ENCODE results near the gene TOPBP1.
A peak's percentile ranks its signal among the peaks of the same experiment; 100 is the strongest.
"Not testable (repeated sequence)": the region's sequence is repeated elsewhere in the genome, so short reads cannot be mapped to it uniquely, and the experiment has no call there.

The TOPBP1 gene
- 31.8 to 129 (median 80.2) reads per million in 17 experiments for total RNA-seq

- DNase-seq: peak; percentile 85 to 90 (median 87)
Measured at GRCh38 chr3:133661454-133662277, at the start of gene TOPBP1. TOPBP1 (minus strand) TSS chr3:133661941; CDS start chr3:133661127, 814 bp downstream.

GRCh38 chr3:133711013-133711412, 49.3 kb upstream of the TOPBP1 start:
- no peak for DNase-seq

- peak; percentile 9 to 43 (median 40) for DNase-seq
Measured at GRCh38 chr3:133709139-133709750, 47.5 kb upstream of the TOPBP1 start.

DNA sequence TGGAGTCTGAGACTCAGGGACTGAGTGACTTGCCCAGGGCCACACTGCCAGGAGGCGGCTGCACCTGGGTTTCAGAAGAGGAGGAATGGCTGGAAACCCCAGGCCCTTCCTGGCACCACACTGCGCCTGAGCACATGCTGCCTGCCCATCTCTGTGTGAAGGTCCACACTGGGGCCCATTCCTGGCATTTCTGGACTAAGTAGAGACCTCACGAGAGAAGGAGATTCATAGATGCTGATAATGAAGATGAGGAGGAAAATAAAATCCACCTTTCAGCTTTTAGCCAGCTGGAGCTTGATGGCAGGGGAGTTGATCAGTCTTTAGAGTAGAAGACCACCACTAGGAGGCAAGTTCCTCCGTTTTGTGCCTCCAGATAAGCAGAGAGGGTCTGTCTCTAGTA, 44.3 kb upstream of the TOPBP1 start:
- DNase-seq: no peak

GRCh38 chr3:133703915-133704314, 42.2 kb upstream of the TOPBP1 start:
- DNase-seq: no peak

DNA sequence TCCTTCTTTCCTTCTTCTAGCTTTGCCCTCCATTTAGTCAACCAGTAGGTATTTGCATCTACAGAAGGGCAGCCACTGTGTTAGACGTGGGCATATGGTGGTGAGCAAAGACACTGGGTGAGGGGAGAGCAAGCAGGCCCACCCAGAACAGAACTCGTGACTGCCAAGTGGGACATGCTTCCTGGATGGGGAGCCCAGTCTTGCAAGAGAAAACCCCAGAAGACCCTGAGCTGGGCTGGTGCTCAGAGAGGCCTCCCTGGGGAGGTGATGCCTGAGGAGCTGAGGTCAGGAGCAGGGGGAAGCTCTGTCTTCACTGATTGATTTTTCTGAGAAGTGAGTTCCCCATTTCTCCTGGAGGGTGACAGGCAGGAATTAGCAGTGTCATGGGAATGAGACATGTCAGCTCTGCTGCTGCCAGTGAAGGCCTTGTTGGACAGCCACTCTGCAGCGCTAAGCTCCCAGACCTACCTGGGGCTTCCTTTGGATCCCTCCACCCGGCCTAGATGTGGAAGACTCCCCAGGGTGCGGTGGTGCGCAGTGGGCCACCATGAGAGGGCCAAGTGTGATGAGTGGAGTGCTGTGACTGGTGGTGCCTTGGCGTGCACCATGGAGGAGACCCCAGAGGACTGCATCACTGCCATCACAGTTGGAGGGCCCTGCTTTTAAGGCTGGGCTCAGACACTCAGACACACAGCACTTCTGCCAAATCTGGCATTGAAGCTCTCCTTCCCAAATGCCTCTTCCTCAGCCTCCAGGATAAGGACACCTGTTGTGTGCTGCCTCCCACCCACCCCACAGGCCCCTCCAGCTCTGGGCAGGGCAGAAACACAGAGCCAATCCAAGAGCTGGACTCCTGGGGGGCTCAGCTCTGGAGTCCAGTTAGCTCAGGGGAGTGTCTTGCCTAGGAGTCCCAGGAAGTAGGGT, 40.0 kb upstream of the TOPBP1 start:
- DNase-seq: no peak

GRCh38 chr3:133700351-133700750, 38.6 kb upstream of the TOPBP1 start:
- DNase-seq: no peak

GRCh38 chr3:133699903-133700302, 38.2 kb upstream of the TOPBP1 start:
- DNase-seq: no peak

- DNase-seq: no peak
Measured at GRCh38 chr3:133699467-133699866, 37.7 kb upstream of the TOPBP1 start.

GRCh38 chr3:133697960-133698359, 36.2 kb upstream of the TOPBP1 start:
- no peak for DNase-seq

DNA sequence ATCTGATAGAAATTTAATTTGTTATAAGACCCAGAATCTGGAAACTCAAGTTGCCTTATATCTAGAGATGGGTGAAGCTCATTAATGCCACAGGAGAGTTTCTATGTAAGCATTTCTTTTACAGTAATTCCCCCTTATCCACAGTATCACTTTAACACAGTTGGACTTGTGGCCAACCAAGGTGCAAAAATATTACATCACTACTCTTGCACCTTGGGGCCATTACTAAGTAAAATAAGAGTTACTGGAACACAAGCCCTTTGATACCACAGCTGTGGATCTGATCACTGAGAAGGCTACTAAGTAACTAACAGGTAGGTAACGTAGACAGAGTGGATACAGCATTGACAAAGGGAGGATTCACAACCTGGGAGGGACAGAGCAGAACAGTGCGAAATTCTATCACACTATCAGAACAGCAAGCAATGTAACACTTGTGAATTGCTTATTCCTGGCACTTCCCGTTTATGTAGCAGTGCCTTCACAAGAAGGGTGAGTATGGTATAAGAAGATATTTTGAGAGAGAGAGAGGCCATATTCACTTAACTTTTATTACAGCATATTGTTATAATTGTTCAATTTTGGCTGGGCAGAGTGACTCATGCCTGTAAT, 33.9 kb upstream of the TOPBP1 start:
- DNase-seq: no peak

- DNase-seq: no peak
Measured at GRCh38 chr3:133694288-133695268, 32.8 kb upstream of the TOPBP1 start.

- DNase-seq: no peak
Measured at GRCh38 chr3:133693821-133694220, 32.1 kb upstream of the TOPBP1 start.

DNA sequence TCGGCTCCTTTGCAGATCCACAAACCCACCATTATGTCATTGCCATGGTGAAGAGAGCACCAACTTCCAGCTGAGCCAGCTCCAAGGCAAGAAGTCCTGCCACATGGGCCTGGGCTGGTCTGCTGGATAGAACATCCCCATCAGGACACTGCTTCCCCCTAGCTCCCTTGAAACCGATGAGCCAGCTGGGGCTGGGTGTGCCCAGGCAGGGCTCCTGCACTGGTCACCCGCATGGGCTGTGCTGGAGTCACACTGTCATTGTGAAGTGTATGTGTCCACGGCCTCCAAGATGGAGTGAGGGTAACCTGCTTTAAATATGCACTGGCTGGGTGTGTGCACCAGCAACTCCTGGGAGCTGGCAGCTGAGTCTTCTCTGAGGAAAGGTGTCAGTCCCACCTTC, 31.0 kb upstream of the TOPBP1 start:
- no peak for DNase-seq

DNA sequence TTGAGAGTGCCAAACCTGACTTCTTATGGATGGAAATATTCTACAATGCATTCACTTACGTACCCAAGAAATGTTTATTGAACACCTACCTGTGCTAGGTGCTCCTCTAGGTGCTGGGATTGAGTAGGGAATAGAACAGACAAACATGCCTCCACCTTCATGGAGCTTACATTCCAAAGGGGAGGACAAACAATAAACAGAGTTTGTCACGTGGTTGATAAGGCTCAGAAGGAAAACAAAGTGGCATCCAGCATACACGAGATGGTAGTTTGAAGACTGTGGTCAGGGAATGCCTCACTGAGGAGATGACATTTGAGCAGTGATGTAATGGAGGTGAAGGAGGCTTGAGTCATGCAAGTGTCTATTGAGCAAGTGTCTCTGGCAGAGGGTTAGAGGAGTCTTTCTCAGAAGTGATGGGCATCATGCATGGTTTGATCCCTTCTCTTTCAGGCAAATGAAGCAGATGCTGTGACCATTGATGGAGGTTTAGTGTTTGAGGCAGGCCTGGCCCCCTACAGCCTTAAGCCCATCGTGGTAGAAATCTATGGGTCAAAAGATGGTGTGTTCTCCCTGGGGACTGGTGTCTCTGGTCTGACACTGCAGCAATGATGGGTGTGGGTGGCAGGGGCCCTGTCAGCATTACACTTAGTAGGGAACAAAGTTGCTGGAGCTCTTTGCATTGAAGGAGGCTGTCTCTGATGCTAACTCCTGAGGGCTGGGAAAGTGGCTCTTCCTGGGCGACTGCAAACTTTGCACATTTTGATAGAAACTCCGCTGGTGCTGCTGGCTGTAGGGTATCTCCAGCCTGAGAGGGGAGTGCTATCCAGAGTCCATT, 29.7 kb upstream of the TOPBP1 start:
- peak; percentile 5 to 47 (median 24) for DNase-seq

GRCh38 chr3:133677993-133678392, 16.3 kb upstream of the TOPBP1 start:
- not testable (repeated sequence) for DNase-seq

DNA sequence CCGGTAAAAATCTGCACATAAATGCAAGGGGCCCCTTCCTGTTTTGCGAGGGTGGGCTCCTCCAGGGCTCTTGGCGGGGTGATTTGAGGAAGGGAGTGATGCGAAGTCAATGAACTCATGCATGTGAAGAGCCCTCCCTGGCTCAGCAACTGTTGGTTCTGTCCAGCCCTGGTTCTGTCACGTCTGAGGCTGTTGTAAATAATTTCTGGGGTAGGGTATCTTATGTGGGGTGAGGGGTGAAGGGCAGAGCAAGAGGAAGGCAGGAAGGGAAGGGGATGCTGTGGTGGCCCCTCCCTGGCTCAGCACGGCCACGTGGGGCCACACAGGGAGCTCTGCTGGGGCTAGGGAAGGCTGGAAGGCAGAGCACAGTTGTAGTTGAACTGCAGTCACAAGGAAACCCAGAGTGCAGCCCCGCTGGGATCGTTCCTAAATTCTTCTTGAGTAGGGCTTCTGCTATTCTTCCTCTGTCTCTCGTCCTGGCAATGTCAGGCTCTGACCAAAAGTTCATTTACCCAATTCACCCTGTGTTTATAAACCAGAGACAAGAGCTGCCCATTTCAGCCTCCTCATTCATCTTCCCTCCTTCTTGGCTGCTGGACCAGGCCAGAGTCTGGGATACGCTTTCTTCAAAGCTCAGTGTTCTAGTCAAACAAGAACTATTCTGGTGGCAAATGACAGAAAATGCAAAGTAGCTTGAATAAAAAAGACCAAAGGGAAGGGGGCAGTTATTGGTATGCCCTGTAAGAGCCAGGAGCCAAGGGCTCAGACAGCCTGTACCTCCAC, 14.8 kb upstream of the TOPBP1 start:
- DNase-seq: no peak

DNA sequence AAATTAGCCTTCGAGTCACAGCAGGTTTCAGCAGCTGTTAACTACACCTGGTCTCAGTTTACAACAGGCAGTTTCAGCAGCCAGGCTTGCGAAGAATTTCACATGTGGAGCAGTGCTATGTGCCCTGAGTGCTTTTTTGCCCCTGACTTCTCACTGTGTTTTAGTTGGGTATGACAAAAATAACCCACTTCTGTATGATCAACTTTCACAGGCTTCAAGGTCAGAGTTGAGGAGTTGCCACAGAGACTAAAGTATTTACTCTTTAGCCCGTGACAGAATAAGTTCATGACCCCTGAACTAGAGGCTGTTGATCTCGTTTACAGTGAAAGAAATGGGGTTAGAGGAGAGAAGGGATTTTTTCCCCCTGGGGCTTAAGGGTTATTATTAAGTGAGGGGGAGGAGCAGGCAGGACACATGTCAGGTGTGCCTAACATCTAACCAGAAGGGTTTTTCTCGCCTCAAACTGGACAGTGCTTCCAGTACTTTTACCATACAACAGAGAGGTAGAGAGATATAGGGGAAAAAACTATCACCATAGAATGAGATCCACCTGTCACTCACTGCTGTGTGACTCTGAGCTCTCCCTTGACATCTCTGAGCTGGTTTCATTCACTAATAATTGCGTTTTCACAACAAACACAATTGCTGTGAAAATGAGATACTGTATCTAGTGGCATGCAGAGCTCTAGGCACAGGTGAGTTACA, 14.0 kb upstream of the TOPBP1 start:
- no peak for DNase-seq

Data from suppressor macrophage (primary cell).